IMR-90 (cell line): ENCODE results near the gene PLCB3.

Experiments
- CEBPB ChIP-seq: IDR thresholded peaks from 2 replicates; pipeline ENCODE4 v1.6.1; 2012; ENCODE audit warnings: low read depth, low read length, improper control_type of control experiment
- FOS ChIP-seq: fragments of 150-350 bp; IDR thresholded peaks from 2 replicates; pipeline ENCODE4 v1.6.1; 2016; ENCODE audit warnings: low read depth, low read length
- POLR2A ChIP-seq: IDR thresholded peaks from 2 replicates; pipeline ENCODE4 v1.6.1; 2012; ENCODE audit warnings: mild to moderate bottlenecking, low read depth, low read length
- TF ChIP-seq, protein P1 (sequence below): fragments of 150-350 bp; IDR thresholded peaks from 2 replicates; pipeline ENCODE4 v1.6.1; 2016; ENCODE audit warnings: low read depth, mild to moderate bottlenecking, low read length, moderate library complexity, borderline replicate concordance
- TF ChIP-seq, protein P2 (sequence below): conservative IDR thresholded peaks from 2 replicates; pipeline ENCODE4 v1.5.1; 2012; ENCODE audit warnings: mild to moderate bottlenecking, low read depth, low read length, improper control_type of control experiment

DNA sequence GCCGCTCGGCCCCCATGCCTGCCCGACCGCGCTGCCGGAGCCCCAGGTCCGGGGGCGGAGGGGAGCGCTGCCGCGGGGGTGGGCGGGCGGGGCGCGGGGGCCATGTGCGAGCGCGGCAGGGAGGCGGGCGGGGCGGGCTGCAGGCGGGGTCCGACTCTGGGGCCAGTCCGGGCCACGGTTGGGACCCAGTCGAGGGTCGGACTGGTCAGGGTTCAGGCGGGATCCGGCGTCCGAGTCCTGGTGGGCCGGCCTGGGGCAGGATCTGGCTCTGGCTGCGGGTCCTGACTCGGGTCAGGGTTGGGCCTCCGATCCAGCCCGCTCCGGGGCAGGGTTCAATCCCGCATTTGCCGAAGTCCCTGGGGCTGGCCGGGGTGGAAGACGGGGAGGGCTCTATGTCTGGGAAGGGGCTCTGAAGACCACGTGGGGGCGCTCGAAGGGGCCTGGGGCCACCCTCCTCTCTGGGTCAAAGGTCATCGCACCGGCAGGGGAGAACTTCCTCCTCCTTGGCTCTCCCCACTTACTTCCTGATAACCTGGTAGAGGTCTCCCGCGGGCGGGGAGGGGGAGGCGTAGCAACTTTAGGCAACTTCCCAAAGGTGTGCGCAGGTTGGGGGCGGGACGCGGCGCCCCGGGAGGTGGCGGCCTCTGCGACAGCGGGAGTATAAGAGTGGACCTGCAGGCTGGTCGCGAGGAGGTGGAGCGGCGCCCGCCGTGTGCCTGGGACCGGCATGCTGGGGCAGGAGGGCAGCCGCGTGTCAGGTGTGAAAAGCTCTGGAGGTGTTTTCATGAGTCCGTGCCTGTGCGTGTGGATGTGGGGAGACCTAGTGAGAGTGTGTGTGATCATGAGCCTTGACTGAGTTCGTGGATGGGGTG, 54.6 kb downstream of the PLCB3 start:
- TF ChIP-seq, protein P1, sequence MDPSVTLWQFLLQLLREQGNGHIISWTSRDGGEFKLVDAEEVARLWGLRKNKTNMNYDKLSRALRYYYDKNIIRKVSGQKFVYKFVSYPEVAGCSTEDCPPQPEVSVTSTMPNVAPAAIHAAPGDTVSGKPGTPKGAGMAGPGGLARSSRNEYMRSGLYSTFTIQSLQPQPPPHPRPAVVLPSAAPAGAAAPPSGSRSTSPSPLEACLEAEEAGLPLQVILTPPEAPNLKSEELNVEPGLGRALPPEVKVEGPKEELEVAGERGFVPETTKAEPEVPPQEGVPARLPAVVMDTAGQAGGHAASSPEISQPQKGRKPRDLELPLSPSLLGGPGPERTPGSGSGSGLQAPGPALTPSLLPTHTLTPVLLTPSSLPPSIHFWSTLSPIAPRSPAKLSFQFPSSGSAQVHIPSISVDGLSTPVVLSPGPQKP = no peak
- TF ChIP-seq, protein P2, sequence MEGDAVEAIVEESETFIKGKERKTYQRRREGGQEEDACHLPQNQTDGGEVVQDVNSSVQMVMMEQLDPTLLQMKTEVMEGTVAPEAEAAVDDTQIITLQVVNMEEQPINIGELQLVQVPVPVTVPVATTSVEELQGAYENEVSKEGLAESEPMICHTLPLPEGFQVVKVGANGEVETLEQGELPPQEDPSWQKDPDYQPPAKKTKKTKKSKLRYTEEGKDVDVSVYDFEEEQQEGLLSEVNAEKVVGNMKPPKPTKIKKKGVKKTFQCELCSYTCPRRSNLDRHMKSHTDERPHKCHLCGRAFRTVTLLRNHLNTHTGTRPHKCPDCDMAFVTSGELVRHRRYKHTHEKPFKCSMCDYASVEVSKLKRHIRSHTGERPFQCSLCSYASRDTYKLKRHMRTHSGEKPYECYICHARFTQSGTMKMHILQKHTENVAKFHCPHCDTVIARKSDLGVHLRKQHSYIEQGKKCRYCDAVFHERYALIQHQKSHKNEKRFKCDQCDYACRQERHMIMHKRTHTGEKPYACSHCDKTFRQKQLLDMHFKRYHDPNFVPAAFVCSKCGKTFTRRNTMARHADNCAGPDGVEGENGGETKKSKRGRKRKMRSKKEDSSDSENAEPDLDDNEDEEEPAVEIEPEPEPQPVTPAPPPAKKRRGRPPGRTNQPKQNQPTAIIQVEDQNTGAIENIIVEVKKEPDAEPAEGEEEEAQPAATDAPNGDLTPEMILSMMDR = peak; percentile 37; the same call in 1 of the 2 replicates
- TF ChIP-seq POLR2A (no peak), CEBPB (no peak), FOS (no peak)
